Parathyroid adenoma (tissue), 2 donors: Measurements from ENCODE around the gene SNX2.

Experiments
- H2AFZ ChIP-seq: fragments of 300-600 bp; sonication (generic); one replicate; pipeline ENCODE4 v1.7.0; 2017; ENCODE audit warnings: antibody characterized with exemption, mild to moderate bottlenecking
- H3K27ac ChIP-seq: fragments of 300-600 bp; sonication (generic); one replicate; pipeline ENCODE4 v1.7.0; 2017
- H3K27me3 ChIP-seq: fragments of 300-600 bp; sonication (generic); one replicate; pipeline ENCODE4 v1.7.0; 2017; ENCODE audit warnings: low read length; ENCODE audit not compliant: control insufficient read depth, insufficient read depth
- H3K36me3 ChIP-seq: fragments of 300-600 bp; sonication (generic); one replicate; pipeline ENCODE4 v1.7.0; 2017; ENCODE audit warnings: low read length; ENCODE audit not compliant: control insufficient read depth, insufficient read depth
- H3K4me1 ChIP-seq: fragments of 300-600 bp; sonication (generic); one replicate; pipeline ENCODE4 v1.7.0; 2017; ENCODE audit warnings: control low read depth
- H3K4me2 ChIP-seq: fragments of 300-600 bp; sonication (generic); one replicate; pipeline ENCODE4 v1.7.0; 2017; ENCODE audit warnings: low read length
- H3K4me3 ChIP-seq: fragments of 300-600 bp; sonication (generic); one replicate; pipeline ENCODE4 v1.7.0; 2017; ENCODE audit warnings: low read depth, low read length
- H3K79me2 ChIP-seq: fragments of 300-600 bp; sonication (generic); one replicate; pipeline ENCODE4 v1.7.0; 2017; ENCODE audit warnings: control low read depth
- H3K9ac ChIP-seq: fragments of 300-600 bp; sonication (generic); one replicate; pipeline ENCODE4 v1.7.0; 2017; ENCODE audit warnings: mild to moderate bottlenecking
- H3K9me3 ChIP-seq: fragments of 300-600 bp; sonication (generic); one replicate; pipeline ENCODE4 v1.7.0; 2017; ENCODE audit warnings: low read length; ENCODE audit not compliant: control insufficient read depth
- CTCF ChIP-seq: fragments of 300-600 bp; sonication (generic); IDR thresholded peaks from one replicate; pipeline ENCODE4 v1.7.0; 2017; ENCODE audit warnings: antibody characterized with exemption, mild to moderate bottlenecking
- donor health status: primary hyperparathyroidism.

Gene SNX2

GRCh38 chr5:122790354-122791103, 15.6 kb downstream of the SNX2 start:
- Histone ChIP-seq H3K4me2 (no peak overlapping the region), H3K4me1 (no peaks in the 10 kb centered on the region), H3K36me3 (no peaks in the 10 kb centered on the region), H3K79me2 (peaks cover 53% of the 10 kb centered on the region), H3K9me3 (no peaks in the 10 kb centered on the region), H3K4me3 (no peak overlapping the region), H3K27me3 (no peaks in the 10 kb centered on the region), H3K9ac (no peak overlapping the region), H3K27ac (no peak overlapping the region), H2AFZ (no peak overlapping the region)
- no peak for TF ChIP-seq CTCF

GRCh38 chr5:122805481-122805880, 30.6 kb downstream of the SNX2 start:
- no peak for TF ChIP-seq CTCF
- no peak overlapping the region for H3K4me2 ChIP-seq
- no peaks in the 10 kb centered on the region for H3K79me2 ChIP-seq
- H3K36me3 ChIP-seq, result no peaks in the 10 kb centered on the region
- H2AFZ ChIP-seq, result no peak overlapping the region
- H3K27ac ChIP-seq, result no peak overlapping the region
- no peaks in the 10 kb centered on the region for H3K4me1 ChIP-seq
- no peaks in the 10 kb centered on the region for H3K27me3 ChIP-seq
- no peaks in the 10 kb centered on the region for H3K9me3 ChIP-seq
- no peak overlapping the region for H3K4me3 ChIP-seq
- H3K9ac ChIP-seq, result no peak overlapping the region

GRCh38 chr5:122810405-122810804, 35.5 kb downstream of the SNX2 start:
- TF ChIP-seq CTCF, result no peak
- Histone ChIP-seq H3K27ac (no peak overlapping the region), H3K79me2 (no peaks in the 10 kb centered on the region), H3K4me2 (no peak overlapping the region), H3K9ac (no peak overlapping the region), H3K4me3 (no peak overlapping the region), H3K27me3 (no peaks in the 10 kb centered on the region), H2AFZ (no peak overlapping the region), H3K36me3 (no peaks in the 10 kb centered on the region), H3K9me3 (no peaks in the 10 kb centered on the region), H3K4me1 (no peaks in the 10 kb centered on the region)

- H2AFZ ChIP-seq, result no peak overlapping the region
- H3K27me3 ChIP-seq, result no peaks in the 10 kb centered on the region
- no peaks in the 10 kb centered on the region for H3K9me3 ChIP-seq
- no peak overlapping the region for H3K4me2 ChIP-seq
- no peaks in the 10 kb centered on the region for H3K4me1 ChIP-seq
- H3K9ac ChIP-seq, result no peak overlapping the region
- TF ChIP-seq CTCF, result no peak
- H3K4me3 ChIP-seq, result no peak overlapping the region
- no peak overlapping the region for H3K27ac ChIP-seq
- no peaks in the 10 kb centered on the region for H3K36me3 ChIP-seq
- H3K79me2 ChIP-seq, result no peaks in the 10 kb centered on the region
Observed at GRCh38 chr5:122815218-122815767, 40.4 kb downstream of the SNX2 start.

- H3K4me1 ChIP-seq, result no peaks in the 10 kb centered on the region
- H3K27ac ChIP-seq, result no peak overlapping the region
- TF ChIP-seq CTCF, result no peak
- H3K9me3 ChIP-seq, result no peaks in the 10 kb centered on the region
- H3K9ac ChIP-seq, result no peak overlapping the region
- no peak overlapping the region for H3K4me3 ChIP-seq
- H3K79me2 ChIP-seq, result no peaks in the 10 kb centered on the region
- H3K36me3 ChIP-seq, result no peaks in the 10 kb centered on the region
- H2AFZ ChIP-seq, result no peak overlapping the region
- no peak overlapping the region for H3K4me2 ChIP-seq
- H3K27me3 ChIP-seq, result no peaks in the 10 kb centered on the region
Observed at GRCh38 chr5:122816756-122817155, 41.9 kb downstream of the SNX2 start.
